Cardiac fibroblast (primary cell): Measurements from ENCODE around the gene TNPO3.

Source experiments
- DNase-seq, 2 donors: peaks; one replicate each; pipeline versions ENCODE4 v3.0.0 to v3.0.0-alpha.2; 2010; ENCODE audit warnings: low read depth in 2 of 2
- H3K4me3 ChIP-seq, 2 donors: replicated peaks in 1 of 2; 1 replicate in 1 of 2; 2 replicates in 1 of 2; pipeline ENCODE4 v1.5.1; 2011; ENCODE audit warnings: low read depth in 2 of 2, low read length in 2 of 2, mild to moderate bottlenecking in 2 of 2, moderate library complexity in 1 of 2
- CTCF ChIP-seq: IDR thresholded peaks from one replicate; pipeline ENCODE4 v1.5.1; 2011; ENCODE audit warnings: low read depth, mild to moderate bottlenecking, low read length, inconsistent platforms

TNPO3 gene

GRCh38 chr7:129014501-129015101, 40.3 kb downstream of the TNPO3 start:
- DNase-seq = no peak
- no peak for TF ChIP-seq CTCF
- H3K4me3 ChIP-seq = no peak overlapping the region

- TF ChIP-seq CTCF = no peak
- H3K4me3 ChIP-seq = no peak overlapping the region
- DNase-seq = no peak
These were observed 41.7 kb downstream of the TNPO3 start for GRCh38 chr7:129013048-129013724.

GRCh38 chr7:129012641-129013040, 42.3 kb downstream of the TNPO3 start:
- no peak for DNase-seq
- TF ChIP-seq CTCF = no peak
- H3K4me3 ChIP-seq = no peak overlapping the region

- no peak overlapping the region for H3K4me3 ChIP-seq
- DNase-seq = no peak
- TF ChIP-seq CTCF = no peak
These were observed 44.8 kb downstream of the TNPO3 start for GRCh38 chr7:129010075-129010474.

- TF ChIP-seq CTCF = no peak
- no peak for DNase-seq
- H3K4me3 ChIP-seq = no peak overlapping the region
These were observed 45.5 kb downstream of the TNPO3 start for GRCh38 chr7:129009437-129009836.

GRCh38 chr7:129008645-129009414, 46.1 kb downstream of the TNPO3 start:
- no peak for TF ChIP-seq CTCF
- DNase-seq = no peak
- H3K4me3 ChIP-seq = no peak overlapping the region
